Neural progenitor cell (in vitro differentiated cells): ENCODE results near the gene TRIP4. TPM values are rescaled to one million over a fixed set of nuclear protein-coding genes. Genes with fewer than 3 reads are reported as not detected.

Experiments used
- DNase-seq: peaks from one replicate; pipeline ENCODE4 v3.0.0-alpha.2; 2016; ENCODE audit warnings: low spot score
- H2AFZ ChIP-seq: fragments of 200-600 bp; sonication (generic); replicated peaks from 2 replicates; pipeline ENCODE4 v1.6.1; 2016; ENCODE audit warnings: antibody characterized with exemption
- H3F3A ChIP-seq: fragments of 200-600 bp; sonication (generic); 2 replicates; pipeline ENCODE4 v1.6.1; 2016; ENCODE audit warnings: antibody characterized with exemption, low read depth
- H3K27ac ChIP-seq: fragments of 200-600 bp; sonication (generic); 2 replicates; pipeline ENCODE4 v1.5.1; 2016; ENCODE audit warnings: mild to moderate bottlenecking
- H3K27me3 ChIP-seq: fragments of 200-600 bp; sonication (generic); 2 replicates; pipeline ENCODE4 v1.6.1; 2016; ENCODE audit warnings: mild to moderate bottlenecking, moderate library complexity
- H3K36me3 ChIP-seq: fragments of 200-600 bp; sonication (generic); 2 replicates; pipeline ENCODE4 v1.5.1; 2016
- H3K4me1 ChIP-seq: fragments of 200-600 bp; sonication (generic); 2 replicates; pipeline ENCODE4 v1.6.1; 2016; ENCODE audit warnings: mixed run types
- H3K4me2 ChIP-seq: fragments of 200-600 bp; sonication (generic); 2 replicates; pipeline ENCODE4 v1.6.1; 2016
- H3K4me3 ChIP-seq: fragments of 200-600 bp; sonication (generic); 2 replicates; pipeline ENCODE4 v1.5.1; 2016
- H3K79me2 ChIP-seq: fragments of 200-600 bp; sonication (generic); 2 replicates; pipeline ENCODE4 v1.6.1; 2016; ENCODE audit warnings: low read depth
- H3K9ac ChIP-seq: fragments of 200-600 bp; sonication (generic); 2 replicates; pipeline ENCODE4 v1.6.1; 2016
- H3K9me3 ChIP-seq: fragments of 200-600 bp; sonication (generic); 2 replicates; pipeline ENCODE4 v1.5.1; 2016; ENCODE audit warnings: low read depth
- H4K20me1 ChIP-seq: fragments of 200-600 bp; sonication (generic); 2 replicates; pipeline ENCODE4 v1.6.1; 2016; ENCODE audit warnings: low read depth
- H3K27ac Mint-ChIP-seq: 3 replicates; pipeline ENCODE4 v1.8.0; 2021; ENCODE audit warnings: mixed read lengths
- H3K27me3 Mint-ChIP-seq: 2 replicates; pipeline ENCODE4 v1.8.0; 2022; ENCODE audit warnings: low read depth, mild to moderate bottlenecking, inconsistent platforms, moderate library complexity, mixed read lengths; ENCODE audit not compliant: insufficient read depth
- H3K36me3 Mint-ChIP-seq: 3 replicates; pipeline ENCODE4 v1.8.0; 2021; ENCODE audit warnings: mixed read lengths
- H3K4me1 Mint-ChIP-seq: 3 replicates; pipeline ENCODE4 v1.8.0; 2021; ENCODE audit warnings: mixed read lengths
- H3K4me3 Mint-ChIP-seq: 3 replicates; pipeline ENCODE4 v1.8.0; 2021; ENCODE audit warnings: mild to moderate bottlenecking, moderate library complexity, mixed read lengths
- H3K9me3 Mint-ChIP-seq: 3 replicates; pipeline ENCODE4 v1.8.0; 2020; ENCODE audit warnings: mixed read lengths
- EZH2 ChIP-seq: fragments of 200-600 bp; sonication (generic); IDR thresholded peaks from 2 replicates; pipeline ENCODE4 v1.6.1; 2017; ENCODE audit warnings: antibody characterized with exemption, mild to moderate bottlenecking, moderate library complexity
- EZH2phosphoT487 ChIP-seq: fragments of 200-600 bp; sonication (generic); IDR thresholded peaks from 2 replicates; pipeline ENCODE4 v1.6.1; 2017; ENCODE audit warnings: antibody characterized with exemption
- total RNA-seq: library from RNA; depleted of rRNA; stranded (reverse); fragments of >200 nt; gene quantifications from 2 replicates; pipeline ENCODE4 v1.2.3, GENCODE V29; 2015; ENCODE audit warnings: low replicate concordance
- TF ChIP-seq, protein P1 (sequence below): fragments of 200-600 bp; sonication (generic); IDR thresholded peaks from 2 replicates; pipeline ENCODE4 v1.5.1; 2017; ENCODE audit warnings: antibody characterized with exemption, mild to moderate bottlenecking

TRIP4 gene
- total RNA-seq, 1 donor from 2014 or later: 17.3 TPM

DNA sequence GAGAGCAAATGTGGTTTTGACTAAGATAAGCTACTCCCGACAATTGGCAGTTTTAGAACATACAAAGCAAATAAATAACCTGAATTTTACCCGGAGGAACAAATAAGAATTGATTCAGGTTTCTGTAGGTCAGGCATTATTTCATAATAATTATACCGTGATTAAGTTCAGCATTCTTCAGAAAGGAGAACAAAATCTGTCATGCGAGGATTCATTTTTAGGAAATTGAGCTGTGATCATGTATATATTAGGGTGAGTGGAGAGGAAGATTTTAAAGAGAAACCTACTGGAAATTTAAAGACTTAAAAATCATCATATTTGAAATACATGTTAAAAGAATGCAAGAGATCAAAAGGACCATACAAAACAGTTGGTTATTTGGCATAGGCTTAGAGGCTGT, 93.3 kb downstream of the TRIP4 start:
- Mint-ChIP-seq H3K9me3 (no peaks in the 10 kb centered on the region), H3K36me3 (peaks cover 13% of the 10 kb centered on the region), H3K4me1 (peaks cover 14% of the 10 kb centered on the region), H3K4me3 (no peak overlapping the region), H3K27me3 (no peaks in the 10 kb centered on the region), H3K27ac (no peak overlapping the region)
- H3K9ac ChIP-seq: no peak overlapping the region
- H3K9me3 ChIP-seq: no peaks in the 10 kb centered on the region
- peaks cover 96% of the 10 kb centered on the region for H3K79me2 ChIP-seq
- no peak overlapping the region for H2AFZ ChIP-seq
- H3F3A ChIP-seq: no peaks in the 10 kb centered on the region
- peaks cover 7% of the 10 kb centered on the region for H3K4me1 ChIP-seq
- no peaks in the 10 kb centered on the region for H3K27me3 ChIP-seq
- DNase-seq: no peak
- no peak for TF ChIP-seq EZH2
- TF ChIP-seq, protein P1, sequence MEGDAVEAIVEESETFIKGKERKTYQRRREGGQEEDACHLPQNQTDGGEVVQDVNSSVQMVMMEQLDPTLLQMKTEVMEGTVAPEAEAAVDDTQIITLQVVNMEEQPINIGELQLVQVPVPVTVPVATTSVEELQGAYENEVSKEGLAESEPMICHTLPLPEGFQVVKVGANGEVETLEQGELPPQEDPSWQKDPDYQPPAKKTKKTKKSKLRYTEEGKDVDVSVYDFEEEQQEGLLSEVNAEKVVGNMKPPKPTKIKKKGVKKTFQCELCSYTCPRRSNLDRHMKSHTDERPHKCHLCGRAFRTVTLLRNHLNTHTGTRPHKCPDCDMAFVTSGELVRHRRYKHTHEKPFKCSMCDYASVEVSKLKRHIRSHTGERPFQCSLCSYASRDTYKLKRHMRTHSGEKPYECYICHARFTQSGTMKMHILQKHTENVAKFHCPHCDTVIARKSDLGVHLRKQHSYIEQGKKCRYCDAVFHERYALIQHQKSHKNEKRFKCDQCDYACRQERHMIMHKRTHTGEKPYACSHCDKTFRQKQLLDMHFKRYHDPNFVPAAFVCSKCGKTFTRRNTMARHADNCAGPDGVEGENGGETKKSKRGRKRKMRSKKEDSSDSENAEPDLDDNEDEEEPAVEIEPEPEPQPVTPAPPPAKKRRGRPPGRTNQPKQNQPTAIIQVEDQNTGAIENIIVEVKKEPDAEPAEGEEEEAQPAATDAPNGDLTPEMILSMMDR: no peak
- TF ChIP-seq EZH2phosphoT487: no peak
- H3K27ac ChIP-seq: no peak overlapping the region
- H3K4me2 ChIP-seq: no peak overlapping the region
- H3K36me3 ChIP-seq: no peaks in the 10 kb centered on the region
- no peak overlapping the region for H3K4me3 ChIP-seq
- peaks cover 55% of the 10 kb centered on the region for H4K20me1 ChIP-seq

DNA sequence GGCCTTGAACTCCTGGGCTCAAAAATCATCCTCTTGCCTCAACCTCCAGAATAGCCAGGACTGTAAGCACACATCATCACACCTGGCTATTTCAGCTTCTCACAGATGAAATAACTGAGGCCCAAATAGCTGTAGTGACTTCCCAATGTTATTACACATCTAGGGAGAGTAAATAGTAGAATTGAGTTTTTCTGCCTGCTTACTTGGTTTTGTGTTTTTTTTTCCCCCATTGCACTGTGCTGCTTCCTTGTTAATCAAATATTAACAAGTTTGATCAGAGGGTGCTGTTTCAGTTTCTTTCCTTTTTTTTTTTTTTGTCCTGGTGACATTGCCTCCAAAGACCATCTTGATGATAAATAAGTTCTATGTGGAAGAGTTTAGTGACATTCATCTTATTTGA, 96.1 kb downstream of the TRIP4 start:
- Mint-ChIP-seq H3K9me3 (no peaks in the 10 kb centered on the region), H3K36me3 (peaks cover 24% of the 10 kb centered on the region), H3K27ac (no peak overlapping the region), H3K4me1 (peaks cover 3% of the 10 kb centered on the region), H3K27me3 (peaks cover 2% of the 10 kb centered on the region), H3K4me3 (no peak overlapping the region)
- Histone ChIP-seq H3K9ac (no peak overlapping the region), H3K4me3 (no peak overlapping the region), H3K4me2 (no peak overlapping the region), H3F3A (no peaks in the 10 kb centered on the region), H3K9me3 (no peaks in the 10 kb centered on the region), H4K20me1 (peaks cover 35% of the 10 kb centered on the region), H3K27ac (no peak overlapping the region), H3K36me3 (no peaks in the 10 kb centered on the region), H3K27me3 (no peaks in the 10 kb centered on the region), H3K79me2 (peaks cover 92% of the 10 kb centered on the region), H2AFZ (no peak overlapping the region), H3K4me1 (no peaks in the 10 kb centered on the region)
- TF ChIP-seq EZH2phosphoT487 (no peak), EZH2 (no peak)
- TF ChIP-seq, protein P1: no peak
- DNase-seq: no peak

DNA sequence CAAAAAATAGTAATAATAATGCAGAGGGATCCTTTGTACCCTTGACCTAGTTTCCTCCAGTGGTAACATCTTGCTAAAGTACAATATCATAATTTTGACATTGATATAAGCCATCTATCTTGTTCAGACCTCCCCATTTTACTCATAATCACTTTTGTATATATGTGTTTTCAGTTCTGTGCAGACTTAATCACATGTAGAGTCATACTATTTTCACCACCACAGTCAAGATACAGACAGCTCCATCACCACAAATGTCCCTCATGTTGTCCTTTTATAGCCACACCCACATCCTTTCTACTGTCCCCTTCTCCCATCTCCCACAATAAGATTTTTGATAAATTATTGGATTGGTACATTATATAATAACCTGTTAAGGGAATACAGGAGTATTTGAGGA, 98.2 kb downstream of the TRIP4 start:
- peaks cover 33% of the 10 kb centered on the region for H4K20me1 ChIP-seq
- no peaks in the 10 kb centered on the region for H3K27me3 ChIP-seq
- H3K9ac ChIP-seq: no peak overlapping the region
- no peaks in the 10 kb centered on the region for H3K9me3 ChIP-seq
- TF ChIP-seq EZH2phosphoT487 (no peak), EZH2 (no peak)
- TF ChIP-seq, protein P1: no peak
- no peaks in the 10 kb centered on the region for H3F3A ChIP-seq
- H3K79me2 ChIP-seq: peaks cover 87% of the 10 kb centered on the region
- H3K4me2 ChIP-seq: no peak overlapping the region
- peaks cover 4% of the 10 kb centered on the region for H3K4me1 ChIP-seq
- H3K27ac ChIP-seq: no peak overlapping the region
- no peaks in the 10 kb centered on the region for H3K36me3 ChIP-seq
- no peak overlapping the region for H3K4me3 ChIP-seq
- no peaks in the 10 kb centered on the region for H3K9me3 Mint-ChIP-seq
- peaks cover 2% of the 10 kb centered on the region for H3K4me1 Mint-ChIP-seq
- H3K27me3 Mint-ChIP-seq: peaks cover 2% of the 10 kb centered on the region
- H3K27ac Mint-ChIP-seq: no peak overlapping the region
- no peak overlapping the region for H2AFZ ChIP-seq
- no peak overlapping the region for H3K4me3 Mint-ChIP-seq
- H3K36me3 Mint-ChIP-seq: peaks cover 28% of the 10 kb centered on the region
- DNase-seq: no peak
